Astrocyte (in vitro differentiated cells and primary cell): ENCODE results near the gene CTR9. TPM values are rescaled to one million over a fixed set of nuclear protein-coding genes. Genes with fewer than 3 reads are reported as not detected.

Experiments
- DNase-seq: peaks from one replicate; pipeline ENCODE4 v3.0.0-alpha.2; 2010; ENCODE audit warnings: low read depth
- FAIRE-seq: peaks from 2 replicates; lab custom pipeline; 2011; peaks lifted over from hg19 to GRCh38; lab: Jason Lieb, UNC
- H2AFZ ChIP-seq: 2 replicates; pipeline ENCODE4 v1.6.0; 2012; ENCODE audit warnings: low read depth, low read length, inconsistent platforms
- H3K27ac ChIP-seq: 2 replicates; pipeline ENCODE4 v1.5.1; 2011; ENCODE audit warnings: low read depth, low read length, inconsistent platforms
- H3K27me3 ChIP-seq: 2 replicates; pipeline ENCODE4 v1.6.0; 2011; ENCODE audit warnings: low read length, inconsistent platforms; ENCODE audit not compliant: insufficient read depth
- H3K36me3 ChIP-seq: 2 replicates; pipeline ENCODE4 v1.5.1; 2011; ENCODE audit warnings: low read length, inconsistent platforms; ENCODE audit not compliant: insufficient read depth
- H3K4me1 ChIP-seq: 2 replicates; pipeline ENCODE4 v1.5.1; 2011; ENCODE audit warnings: low read length, inconsistent platforms; ENCODE audit not compliant: insufficient read depth
- H3K4me2 ChIP-seq: 2 replicates; pipeline ENCODE4 v1.6.0; 2012; ENCODE audit warnings: low read length, inconsistent platforms
- H3K4me3 ChIP-seq: 2 replicates; pipeline ENCODE4 v1.5.1; 2011; ENCODE audit warnings: low read depth, mild to moderate bottlenecking, low read length, inconsistent platforms; ENCODE audit not compliant: insufficient read depth
- H3K79me2 ChIP-seq: 2 replicates; pipeline ENCODE4 v1.6.0; 2012; ENCODE audit warnings: mild to moderate bottlenecking, low read length, inconsistent platforms; ENCODE audit not compliant: insufficient read depth
- H3K9ac ChIP-seq: 2 replicates; pipeline ENCODE4 v1.6.0; 2012; ENCODE audit warnings: mild to moderate bottlenecking, low read length, inconsistent platforms
- H3K9me3 ChIP-seq: 2 replicates; pipeline ENCODE4 v1.5.1; 2012; ENCODE audit warnings: low read depth, mild to moderate bottlenecking, low read length, inconsistent platforms; ENCODE audit not compliant: insufficient read depth
- H4K20me1 ChIP-seq: 2 replicates; pipeline ENCODE4 v1.6.0; 2012; ENCODE audit warnings: low read length, inconsistent platforms; ENCODE audit not compliant: insufficient read depth
- H3K27ac Mint-ChIP-seq: one replicate; pipeline ENCODE4 v1.8.0; 2021; ENCODE audit warnings: mild to moderate bottlenecking, mixed read lengths; ENCODE audit not compliant: unreplicated experiment
- H3K27me3 Mint-ChIP-seq: one replicate; pipeline ENCODE4 v1.8.0; 2021; ENCODE audit warnings: low read depth, mixed read lengths; ENCODE audit not compliant: unreplicated experiment
- H3K36me3 Mint-ChIP-seq: one replicate; pipeline ENCODE4 v1.8.0; 2021; ENCODE audit warnings: low read depth, mixed read lengths; ENCODE audit not compliant: unreplicated experiment
- H3K4me1 Mint-ChIP-seq: one replicate; pipeline ENCODE4 v1.8.0; 2021; ENCODE audit warnings: low read depth, mixed read lengths; ENCODE audit not compliant: unreplicated experiment
- H3K4me3 Mint-ChIP-seq: one replicate; pipeline ENCODE4 v1.8.0; 2021; ENCODE audit warnings: mild to moderate bottlenecking, moderate library complexity, mixed read lengths; ENCODE audit not compliant: unreplicated experiment
- H3K9me3 Mint-ChIP-seq: one replicate; pipeline ENCODE4 v1.8.0; 2021; ENCODE audit warnings: mild to moderate bottlenecking, mixed read lengths; ENCODE audit not compliant: unreplicated experiment
- CTCF ChIP-seq: IDR thresholded peaks from 2 replicates; pipeline ENCODE4 v1.5.1; 2011; ENCODE audit warnings: low read depth, mild to moderate bottlenecking, inconsistent platforms, low read length, moderate library complexity; ENCODE audit not compliant: insufficient read depth
- EZH2 ChIP-seq: IDR thresholded peaks from 2 replicates; pipeline ENCODE4 v1.6.1; 2012; ENCODE audit warnings: mild to moderate bottlenecking, low read length, inconsistent platforms; ENCODE audit not compliant: insufficient read depth
- total RNA-seq: library from RNA; stranded (reverse); gene quantifications from 2 replicates; pipeline ENCODE4 v1.2.1, GENCODE V29; 2021

Gene CTR9
- total RNA-seq, 1 donor from 2014 or later: 29.3 TPM

- Histone ChIP-seq H3K27ac (no peak overlapping the region), H4K20me1 (peaks cover 79% of the 10 kb centered on the region)
Observed at GRCh38 chr11:10797531-10797930, 46.5 kb downstream of the CTR9 start.

GRCh38 chr11:10798330-10798928, 47.4 kb downstream of the CTR9 start:
- DNase-seq: no peak
- FAIRE-seq: no peak
- Mint-ChIP-seq H3K4me1 (peaks cover 14% of the 10 kb centered on the region), H3K4me3 (no peak overlapping the region), H3K27ac (no peak overlapping the region), H3K27me3 (no peaks in the 10 kb centered on the region), H3K9me3 (no peaks in the 10 kb centered on the region), H3K36me3 (peaks cover 34% of the 10 kb centered on the region)
- H3K4me2 ChIP-seq: no peak overlapping the region
- H3K9me3 ChIP-seq: no peaks in the 10 kb centered on the region
- TF ChIP-seq EZH2 (no peak), CTCF (no peak)
- no peak overlapping the region for H3K27ac ChIP-seq
- H3K4me1 ChIP-seq: no peaks in the 10 kb centered on the region
- H3K36me3 ChIP-seq: peaks cover 75% of the 10 kb centered on the region
- H2AFZ ChIP-seq: no peak overlapping the region
- no peak overlapping the region for H3K4me3 ChIP-seq
- H4K20me1 ChIP-seq: peaks cover 88% of the 10 kb centered on the region
- no peak overlapping the region for H3K9ac ChIP-seq
- no peaks in the 10 kb centered on the region for H3K27me3 ChIP-seq
- H3K79me2 ChIP-seq: peaks cover 28% of the 10 kb centered on the region

More at GRCh38 chr11:10797531-10797930, 46.5 kb downstream of the CTR9 start:
- Histone ChIP-seq H3K4me3 (no peak overlapping the region), H2AFZ (no peak overlapping the region), H3K4me2 (no peak overlapping the region), H3K79me2 (peaks cover 19% of the 10 kb centered on the region), H3K9ac (no peak overlapping the region), H3K27me3 (no peaks in the 10 kb centered on the region), H3K9me3 (no peaks in the 10 kb centered on the region), H3K4me1 (no peaks in the 10 kb centered on the region), H3K36me3 (peaks cover 66% of the 10 kb centered on the region)
- no peak overlapping the region for H3K27ac Mint-ChIP-seq
- no peak for TF ChIP-seq CTCF
- TF ChIP-seq EZH2: no peak
- H3K9me3 Mint-ChIP-seq: no peaks in the 10 kb centered on the region
- DNase-seq (no peak), FAIRE-seq (no peak)
- peaks cover 33% of the 10 kb centered on the region for H3K36me3 Mint-ChIP-seq
- H3K27me3 Mint-ChIP-seq: no peaks in the 10 kb centered on the region
- no peak overlapping the region for H3K4me3 Mint-ChIP-seq
- H3K4me1 Mint-ChIP-seq: peaks cover 12% of the 10 kb centered on the region

GRCh38 chr11:10800292-10800691, 49.2 kb downstream of the CTR9 start:
- H3K27ac ChIP-seq: no peak overlapping the region
- FAIRE-seq (no peak), DNase-seq (no peak)
- peaks cover 45% of the 10 kb centered on the region for H3K36me3 Mint-ChIP-seq
- no peak overlapping the region for H3K4me3 Mint-ChIP-seq
- H3K4me1 ChIP-seq: peaks cover 4% of the 10 kb centered on the region
- H3K79me2 ChIP-seq: peaks cover 46% of the 10 kb centered on the region
- H3K9me3 Mint-ChIP-seq: no peaks in the 10 kb centered on the region
- H3K9me3 ChIP-seq: no peaks in the 10 kb centered on the region
- H3K36me3 ChIP-seq: peaks cover 94% of the 10 kb centered on the region
- H2AFZ ChIP-seq: no peak overlapping the region
- H3K27me3 Mint-ChIP-seq: no peaks in the 10 kb centered on the region
- no peaks in the 10 kb centered on the region for H3K27me3 ChIP-seq
- H4K20me1 ChIP-seq: peaks cover 100% of the 10 kb centered on the region
- no peak overlapping the region for H3K27ac Mint-ChIP-seq
- H3K9ac ChIP-seq: no peak overlapping the region
- TF ChIP-seq CTCF (no peak), EZH2 (no peak)
- H3K4me2 ChIP-seq: no peak overlapping the region
- H3K4me1 Mint-ChIP-seq: peaks cover 28% of the 10 kb centered on the region
- H3K4me3 ChIP-seq: no peak overlapping the region
